GM12801 (cell line): ENCODE data around the gene C6orf118.

Experiments used
- TF ChIP-seq, protein P1 (sequence below): IDR thresholded peaks from one replicate; pipeline ENCODE4 v1.5.1; 2011; ENCODE audit warnings: control low read depth; ENCODE audit not compliant: insufficient read length; ENCODE audit errors: extremely low read depth

Gene C6orf118

GRCh38 chr6:165244524-165245247 is 64.7 kb downstream of the C6orf118 start:
- TF ChIP-seq, protein P1, sequence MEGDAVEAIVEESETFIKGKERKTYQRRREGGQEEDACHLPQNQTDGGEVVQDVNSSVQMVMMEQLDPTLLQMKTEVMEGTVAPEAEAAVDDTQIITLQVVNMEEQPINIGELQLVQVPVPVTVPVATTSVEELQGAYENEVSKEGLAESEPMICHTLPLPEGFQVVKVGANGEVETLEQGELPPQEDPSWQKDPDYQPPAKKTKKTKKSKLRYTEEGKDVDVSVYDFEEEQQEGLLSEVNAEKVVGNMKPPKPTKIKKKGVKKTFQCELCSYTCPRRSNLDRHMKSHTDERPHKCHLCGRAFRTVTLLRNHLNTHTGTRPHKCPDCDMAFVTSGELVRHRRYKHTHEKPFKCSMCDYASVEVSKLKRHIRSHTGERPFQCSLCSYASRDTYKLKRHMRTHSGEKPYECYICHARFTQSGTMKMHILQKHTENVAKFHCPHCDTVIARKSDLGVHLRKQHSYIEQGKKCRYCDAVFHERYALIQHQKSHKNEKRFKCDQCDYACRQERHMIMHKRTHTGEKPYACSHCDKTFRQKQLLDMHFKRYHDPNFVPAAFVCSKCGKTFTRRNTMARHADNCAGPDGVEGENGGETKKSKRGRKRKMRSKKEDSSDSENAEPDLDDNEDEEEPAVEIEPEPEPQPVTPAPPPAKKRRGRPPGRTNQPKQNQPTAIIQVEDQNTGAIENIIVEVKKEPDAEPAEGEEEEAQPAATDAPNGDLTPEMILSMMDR: no peak

DNA sequence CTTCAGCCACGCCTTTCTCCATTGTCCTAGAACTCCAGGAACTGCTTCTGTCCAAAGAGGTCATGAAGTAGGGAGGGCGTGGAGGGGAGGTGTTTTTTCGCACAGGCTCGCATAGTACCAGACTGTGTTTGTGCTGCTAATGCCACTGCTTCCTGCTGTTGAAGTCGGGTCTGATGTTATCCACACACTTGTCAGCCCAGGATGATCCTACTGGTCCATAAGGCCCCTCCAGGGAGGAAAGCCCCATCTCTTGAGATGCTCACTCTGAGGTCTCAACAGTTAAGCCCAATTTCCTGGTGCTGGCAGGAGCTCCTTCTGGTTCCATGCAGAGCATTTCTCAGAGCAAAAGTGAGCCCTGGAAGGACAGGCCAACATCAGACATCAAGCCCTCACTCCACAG is 65.6 kb downstream of the C6orf118 start:
- TF ChIP-seq, protein P1: no peak

DNA sequence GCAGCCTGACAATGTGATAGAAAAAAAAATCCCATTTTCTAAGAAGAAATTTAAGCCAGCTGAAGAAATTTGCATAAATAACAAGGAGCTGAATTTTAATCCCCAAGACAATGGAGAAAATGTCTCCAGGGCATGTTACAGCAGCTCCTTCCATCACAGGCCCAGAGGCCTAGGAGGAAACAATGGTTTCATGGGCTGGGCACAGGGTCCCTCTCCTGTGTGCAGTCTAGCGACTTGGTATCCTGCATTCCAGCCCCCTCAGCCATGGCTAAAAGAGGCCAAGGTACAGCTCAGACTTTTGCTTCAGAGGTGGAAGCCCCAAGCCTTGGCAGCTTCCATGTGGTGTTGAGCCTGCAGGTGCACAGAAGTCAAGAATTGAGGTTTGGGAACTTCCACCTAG is 73.1 kb downstream of the C6orf118 start:
- TF ChIP-seq, protein P1: no peak

- TF ChIP-seq, protein P1: no peak
Observed at GRCh38 chr6:165232731-165233488, 76.5 kb downstream of the C6orf118 start.

DNA sequence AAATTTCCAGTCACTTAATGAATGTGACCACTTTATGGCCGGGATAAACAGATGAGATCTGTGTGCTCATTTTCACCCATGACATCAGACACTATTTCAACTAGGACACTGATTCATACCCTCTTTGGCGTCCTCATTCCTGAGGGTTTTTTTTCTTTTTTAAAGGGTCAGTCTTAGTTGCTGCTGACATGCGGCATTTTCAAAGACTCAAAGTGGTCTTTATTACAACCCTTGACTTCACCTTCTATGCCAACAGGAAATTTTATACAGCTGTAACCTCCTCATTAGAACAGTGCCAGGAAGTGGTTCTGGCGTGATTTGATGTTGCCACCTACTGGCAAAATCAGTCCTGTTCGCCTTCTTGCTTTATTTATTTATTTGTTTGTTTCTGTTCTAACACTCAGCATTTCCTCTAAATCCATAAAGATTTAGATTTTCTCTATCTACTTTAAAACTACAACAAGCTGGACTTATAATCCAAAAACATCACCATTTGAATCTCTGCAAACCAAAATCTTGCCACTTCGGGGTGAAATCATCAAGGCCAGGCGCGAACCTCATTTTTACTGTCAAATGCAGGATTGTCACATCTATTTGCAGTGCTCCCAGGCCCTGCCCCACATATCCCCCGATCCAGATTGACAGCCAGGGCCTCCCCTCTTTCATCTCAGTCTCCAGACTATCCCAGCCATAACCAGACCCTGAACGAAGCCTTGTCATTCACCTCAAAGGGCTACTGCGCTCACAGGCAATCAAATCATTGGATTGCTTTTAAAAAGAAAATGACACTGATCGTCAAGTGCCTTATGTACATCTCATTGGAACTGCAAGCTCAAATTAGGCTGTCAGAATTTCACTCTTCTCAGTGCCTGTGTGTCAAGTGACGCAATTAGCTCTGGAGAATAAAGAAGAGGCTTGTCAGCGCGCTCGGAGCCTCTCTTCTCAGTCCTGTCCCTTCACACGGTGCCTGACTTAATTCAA is 77.5 kb downstream of the C6orf118 start:
- TF ChIP-seq, protein P1: no peak

- TF ChIP-seq, protein P1: no peak
Observed at GRCh38 chr6:165231177-165231576, 78.2 kb downstream of the C6orf118 start.
